ENCODE measurements around the gene VPS13C. TPM values are rescaled to one million over a fixed set of nuclear protein-coding genes. Genes with fewer than 3 reads are reported as not detected.

Gene VPS13C
- total RNA-seq, 4 donors from 2014 or later, result 29.0 to 38.2 (median 36.1) TPM

DNA sequence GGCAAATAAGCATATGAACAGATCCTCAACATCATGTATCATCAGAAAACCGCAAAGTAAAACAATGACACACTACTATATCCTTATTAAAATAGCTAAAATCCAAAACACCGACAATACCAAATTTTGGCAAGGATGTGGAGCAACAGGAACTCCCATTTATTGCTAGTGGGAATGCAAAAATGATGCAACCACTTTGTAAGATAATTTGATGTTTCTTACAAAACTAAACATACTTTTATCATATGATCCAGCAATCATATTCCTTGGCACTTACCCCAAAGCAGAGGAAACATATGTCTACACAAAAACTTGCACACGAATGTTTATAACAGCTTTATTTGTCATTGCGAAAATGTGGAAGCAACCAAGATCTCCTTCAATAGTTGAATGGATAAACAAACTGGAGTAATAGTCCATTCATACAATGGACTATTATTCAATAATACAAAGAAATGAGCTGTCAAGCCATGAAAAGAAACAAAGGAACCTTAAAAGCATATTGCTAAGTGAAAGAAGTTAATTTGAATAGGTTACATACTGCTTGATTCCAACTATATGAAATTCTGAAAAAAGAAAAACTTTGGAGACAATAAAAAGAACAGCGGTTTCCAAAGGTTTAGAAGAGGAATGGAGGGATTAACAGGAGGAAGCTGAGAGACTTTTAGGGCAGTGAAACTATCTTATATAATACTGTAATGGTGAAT, 172.0 kb downstream of the VPS13C start:
- 87 to 88% methylated on average over 5 of the region's 5 CpGs for WGBS, 2 donors
- no peak for TF ChIP-seq POLR2A (IDR thresholded peaks at IDR 0.05)
- TF ChIP-seq, protein P1, sequence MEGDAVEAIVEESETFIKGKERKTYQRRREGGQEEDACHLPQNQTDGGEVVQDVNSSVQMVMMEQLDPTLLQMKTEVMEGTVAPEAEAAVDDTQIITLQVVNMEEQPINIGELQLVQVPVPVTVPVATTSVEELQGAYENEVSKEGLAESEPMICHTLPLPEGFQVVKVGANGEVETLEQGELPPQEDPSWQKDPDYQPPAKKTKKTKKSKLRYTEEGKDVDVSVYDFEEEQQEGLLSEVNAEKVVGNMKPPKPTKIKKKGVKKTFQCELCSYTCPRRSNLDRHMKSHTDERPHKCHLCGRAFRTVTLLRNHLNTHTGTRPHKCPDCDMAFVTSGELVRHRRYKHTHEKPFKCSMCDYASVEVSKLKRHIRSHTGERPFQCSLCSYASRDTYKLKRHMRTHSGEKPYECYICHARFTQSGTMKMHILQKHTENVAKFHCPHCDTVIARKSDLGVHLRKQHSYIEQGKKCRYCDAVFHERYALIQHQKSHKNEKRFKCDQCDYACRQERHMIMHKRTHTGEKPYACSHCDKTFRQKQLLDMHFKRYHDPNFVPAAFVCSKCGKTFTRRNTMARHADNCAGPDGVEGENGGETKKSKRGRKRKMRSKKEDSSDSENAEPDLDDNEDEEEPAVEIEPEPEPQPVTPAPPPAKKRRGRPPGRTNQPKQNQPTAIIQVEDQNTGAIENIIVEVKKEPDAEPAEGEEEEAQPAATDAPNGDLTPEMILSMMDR (IDR thresholded peaks at IDR 0.05), result no peak
- DNase-seq (ENCODE audit: low spot score in 2 of 2), result no peak
- H3K4me3 ChIP-seq (ENCODE audit: low read depth, poor library complexity, severe bottlenecking), result no peak overlapping the region
- intact Hi-C loops (cut with DNase I; ENCODE audit: low total_unique reads), result no loop called here

DNA sequence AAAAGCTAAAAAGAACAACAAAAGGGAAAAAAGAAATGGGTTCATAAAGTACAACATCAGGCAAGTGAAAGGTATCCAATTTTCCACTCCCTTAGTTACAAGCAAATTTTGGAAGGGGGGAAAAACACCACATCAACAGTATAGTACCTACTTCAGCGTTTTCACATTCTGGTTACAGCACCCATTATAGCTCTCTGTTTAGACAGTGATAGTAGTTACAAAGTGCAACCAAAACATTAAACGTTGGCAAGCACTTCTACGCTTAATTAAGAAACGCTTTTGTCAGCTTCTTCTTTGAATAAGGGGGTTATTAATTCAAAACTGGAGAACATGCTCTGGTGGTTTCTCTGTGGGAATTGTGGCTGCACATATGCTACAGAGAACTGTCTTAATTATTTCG, 180.2 kb downstream of the VPS13C start:
- TF ChIP-seq, protein P1 (IDR thresholded peaks at IDR 0.05), result no peak
- TF ChIP-seq POLR2A (IDR thresholded peaks at IDR 0.05), result no peak
- no peak for DNase-seq (ENCODE audit: low spot score in 2 of 2)
- intact Hi-C loops (cut with DNase I; ENCODE audit: low total_unique reads), result no loop called here
- WGBS, 2 donors, result 65 to 71% methylated on average over 5 of the region's 5 CpGs
- H3K4me3 ChIP-seq (ENCODE audit: low read depth, poor library complexity, severe bottlenecking), result no peak overlapping the region

GRCh38 chr15:61879219-61879618, 181.0 kb downstream of the VPS13C start:
- 72 to 82% methylated on average over 3 of the region's 3 CpGs for WGBS, 2 donors
- intact Hi-C loops (cut with DNase I; ENCODE audit: low total_unique reads), result loop anchor here (10.0 kb wide), 1 partner anchor 1216 kb away; no protein-coding TSS in a partner anchor
- DNase-seq (ENCODE audit: low spot score in 2 of 2), result no peak
- no peak overlapping the region for H3K4me3 ChIP-seq (ENCODE audit: low read depth, poor library complexity, severe bottlenecking)
- TF ChIP-seq, protein P1 (IDR thresholded peaks at IDR 0.05), result no peak
- no peak for TF ChIP-seq POLR2A (IDR thresholded peaks at IDR 0.05)

GRCh38 chr15:61871926-61872522, 188.2 kb downstream of the VPS13C start:
- intact Hi-C loops (cut with DNase I; ENCODE audit: low total_unique reads), result loop anchor here (10.0 kb wide), 1 partner anchor 1223 kb away; no protein-coding TSS in a partner anchor
- DNase-seq (ENCODE audit: low spot score in 2 of 2), result no peak
- WGBS, 2 donors, result 95 to 100% methylated on average over 1 of the region's 1 CpG
- TF ChIP-seq, protein P1 (IDR thresholded peaks at IDR 0.05), result no peak
- TF ChIP-seq POLR2A (IDR thresholded peaks at IDR 0.05), result no peak
- no peak overlapping the region for H3K4me3 ChIP-seq (ENCODE audit: low read depth, poor library complexity, severe bottlenecking)

- no peak overlapping the region for H3K4me3 ChIP-seq (ENCODE audit: low read depth, poor library complexity, severe bottlenecking)
- intact Hi-C loops (cut with DNase I; ENCODE audit: low total_unique reads), result loop anchor here (10.0 kb wide), 1 partner anchor 1225 kb away; no protein-coding TSS in a partner anchor
- 97 to 98% methylated on average over 3 of the region's 3 CpGs for WGBS, 2 donors
- no peak for DNase-seq (ENCODE audit: low spot score in 2 of 2)
- TF ChIP-seq, protein P1 (IDR thresholded peaks at IDR 0.05), result no peak
- TF ChIP-seq POLR2A (IDR thresholded peaks at IDR 0.05), result no peak
Measured at GRCh38 chr15:61869656-61870055, 190.6 kb downstream of the VPS13C start.
